OCI-LY1 (cell line): ENCODE results near the gene EREG.

Experiments used
- CTCF ChIP-seq: fragments of 200-600 bp; sonication (generic), shearing (Covaris generic); IDR thresholded peaks from 2 replicates; pipeline ENCODE4 v1.5.1; 2017; ENCODE audit warnings: mild to moderate bottlenecking, antibody characterized with exemption, low read length, moderate library complexity, mixed read lengths
- EZH2 ChIP-seq: fragments of 200-600 bp; sonication (generic), shearing (Covaris generic); IDR thresholded peaks from 2 replicates; pipeline ENCODE4 v1.8.0; 2017; ENCODE audit warnings: borderline replicate concordance, mixed run types, mild to moderate bottlenecking, antibody characterized with exemption, low read length, moderate library complexity, mixed read lengths

- TF ChIP-seq CTCF (no peak), EZH2 (no peak)
These were observed 37.2 kb upstream of the EREG start for GRCh38 chr4:74327762-74328161.
